ENCODE data around the gene KRTAP5-4. TPM values are rescaled to one million over a fixed set of nuclear protein-coding genes. Genes with fewer than 3 reads are reported as not detected.
"Not testable (repeated sequence)": the region's sequence is repeated elsewhere in the genome, so short reads cannot be mapped to it uniquely, and the experiment has no call there.

The KRTAP5-4 gene, protein sequence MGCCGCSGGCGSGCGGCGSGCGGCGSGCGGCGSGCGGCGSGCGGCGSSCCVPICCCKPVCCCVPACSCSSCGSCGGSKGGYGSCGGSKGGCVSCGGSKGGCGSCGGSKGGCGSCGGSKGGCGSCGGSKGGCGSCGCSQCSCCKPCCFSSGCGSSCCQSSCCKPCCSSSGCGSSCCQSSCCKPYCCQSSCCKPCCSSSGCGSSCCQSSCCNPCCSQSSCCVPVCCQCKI
- polyA plus RNA-seq (2011; rRNA removed) (not detected in 2 replicates), polyA minus RNA-seq (2011; rRNA and poly(A)+ RNA removed) (not detected in 2 replicates)

DNA sequence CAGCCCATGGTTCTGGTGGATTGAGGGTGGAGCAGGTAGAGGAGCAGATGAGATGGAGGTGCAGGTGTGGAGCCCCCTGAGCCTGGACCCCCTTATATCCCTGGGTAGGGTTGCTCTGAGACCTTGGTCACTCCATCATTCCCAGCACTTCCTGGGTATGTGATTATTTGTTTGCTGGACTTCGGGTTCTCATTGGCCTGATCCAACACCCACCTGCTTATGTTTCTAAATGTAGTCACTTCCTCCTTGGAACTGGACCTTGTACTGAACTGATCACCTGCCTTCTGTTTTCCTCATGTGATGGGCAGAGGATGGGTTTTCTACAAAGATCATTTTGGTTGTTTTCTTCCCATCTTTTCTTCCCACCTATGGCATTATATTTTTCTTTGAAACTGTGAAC, at the start of gene KRTAP5-4:
Gene KRTAP5-4 (minus strand): TSS at position 53 of the 400 bp plus-strand sequence. CDS start 45 bp downstream, at position 8.
- H3K27me3 ChIP-seq (ENCODE audit: control insufficient read depth, insufficient read depth, low read length), result peaks cover under 1% of the 10 kb centered on the region; the same call in 1 of the 2 replicates
- H3K4me3 ChIP-seq (ENCODE audit: low read depth, low read length), result no peak within 1 kb of the TSS
- no peaks in the 10 kb centered on the region for H3K36me3 ChIP-seq (ENCODE audit: control insufficient read depth, insufficient read depth, low read length)
- ChIA-PET CTCF (no interaction called here), POLR2A (no interaction called here)
- DNase-seq (ENCODE audit: low read depth), result no peak
- TF ChIP-seq CTCF (IDR thresholded peaks at IDR 0.05; ENCODE audit: insufficient read depth, low read depth, low read length), result no peak

- no peak for DNase-seq (ENCODE audit: low read depth)
- no peak for TF ChIP-seq CTCF (IDR thresholded peaks at IDR 0.05; ENCODE audit: insufficient read depth, low read depth, low read length)
- ChIA-PET POLR2A (no interaction called here), CTCF (interaction anchor here (1.2 to 1.6 kb wide), 2 partner anchors 22 to 161 kb away, joined by 4 read pairs; no protein-coding TSS in a partner anchor)
- Histone ChIP-seq H3K27me3 (ENCODE audit: control insufficient read depth, insufficient read depth, low read length) (peaks cover 31% of the 10 kb centered on the region), H3K4me3 (ENCODE audit: low read depth, low read length) (no peak overlapping the region), H3K36me3 (ENCODE audit: control insufficient read depth, insufficient read depth, low read length) (no peaks in the 10 kb centered on the region)
Measured at GRCh38 chr11:1671658-1672057, 49.7 kb upstream of the KRTAP5-4 start.

DNA sequence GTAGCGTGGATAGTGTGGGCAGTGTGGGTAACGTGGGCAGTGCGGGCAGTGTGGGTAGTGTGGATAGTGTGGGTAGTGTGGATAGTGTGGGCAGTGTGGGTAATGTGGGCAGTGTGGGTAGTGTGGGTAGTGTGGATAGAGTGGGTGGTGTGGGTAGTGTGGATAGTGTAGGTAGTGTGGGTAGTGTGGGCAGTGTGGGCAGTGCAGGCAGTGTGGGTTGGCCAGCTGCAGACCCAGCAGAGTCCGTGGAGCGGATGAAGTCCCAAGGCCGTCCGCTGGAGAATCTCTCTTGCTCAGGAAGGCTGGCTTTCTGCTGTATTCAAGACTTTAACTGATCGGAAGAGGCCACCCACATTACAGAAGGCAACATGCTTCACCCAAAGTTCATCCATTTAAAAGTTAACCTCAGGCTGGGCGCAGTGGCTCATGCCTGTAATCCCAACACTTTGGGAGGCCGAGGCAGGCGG, 49.0 kb upstream of the KRTAP5-4 start:
- CTCF ChIA-PET, result interaction anchor here (1.6 kb wide), 1 partner anchor 162 kb away, joined by 4 read pairs; no protein-coding TSS in a partner anchor
- no peak for TF ChIP-seq CTCF (IDR thresholded peaks at IDR 0.05; ENCODE audit: insufficient read depth, low read depth, low read length)
- no peak for DNase-seq (ENCODE audit: low read depth)
- H3K27me3 ChIP-seq (ENCODE audit: control insufficient read depth, insufficient read depth, low read length), result peaks cover 30% of the 10 kb centered on the region
- POLR2A ChIA-PET, result no interaction called here
- no peak overlapping the region for H3K4me3 ChIP-seq (ENCODE audit: low read depth, low read length)
- no peaks in the 10 kb centered on the region for H3K36me3 ChIP-seq (ENCODE audit: control insufficient read depth, insufficient read depth, low read length)

GRCh38 chr11:1670457-1670856, 48.5 kb upstream of the KRTAP5-4 start:
- CTCF ChIA-PET, result interaction anchor here (1.0 to 1.6 kb wide), 2 partner anchors 18 to 162 kb away, joined by 3 to 4 read pairs; no protein-coding TSS in a partner anchor
- POLR2A ChIA-PET; DNase-seq (ENCODE audit: low read depth); H3K36me3 ChIP-seq (ENCODE audit: control insufficient read depth, insufficient read depth, low read length); H3K4me3 ChIP-seq (ENCODE audit: low read depth, low read length): not testable (repeated sequence)
- peaks cover 26% of the 10 kb centered on the region for H3K27me3 ChIP-seq (ENCODE audit: control insufficient read depth, insufficient read depth, low read length)

GRCh38 chr11:1669546-1670218, 47.7 kb upstream of the KRTAP5-4 start:
- peaks cover 21% of the 10 kb centered on the region for H3K27me3 ChIP-seq (ENCODE audit: control insufficient read depth, insufficient read depth, low read length)
- no peak for TF ChIP-seq CTCF (IDR thresholded peaks at IDR 0.05; ENCODE audit: insufficient read depth, low read depth, low read length)
- CTCF ChIA-PET, result interaction anchor here (1.0 kb wide), 1 partner anchor 17 kb away, joined by 3 read pairs; no protein-coding TSS in a partner anchor

More at GRCh38 chr11:1669546-1670218, 47.7 kb upstream of the KRTAP5-4 start:
- no peak overlapping the region for H3K4me3 ChIP-seq (ENCODE audit: low read depth, low read length)
- H3K36me3 ChIP-seq (ENCODE audit: control insufficient read depth, insufficient read depth, low read length), result no peaks in the 10 kb centered on the region
- no peak for DNase-seq (ENCODE audit: low read depth)
- POLR2A ChIA-PET, result no interaction called here

Measured in BJ (cell line).